A549 (cell line): ENCODE results near the gene H1-8.

Experiments used
- CTCF ChIP-seq: fragments of >200 bp; sonication (Bioruptor Twin); formaldehyde crosslinking; IDR thresholded peaks from 3 replicates; pipeline ENCODE4 v1.5.1; 2016
- MAFK ChIP-seq: fragments of 450-650 bp; IDR thresholded peaks from 2 replicates; pipeline ENCODE4 v1.6.1; 2014; ENCODE audit not compliant: partially characterized antibody
- MAX ChIP-seq: IDR thresholded peaks from 2 replicates; pipeline ENCODE4 v1.6.1; 2012
- PBX3 ChIP-seq: IDR thresholded peaks from 2 replicates; pipeline ENCODE4 v1.6.1; 2012
- POLR2A ChIP-seq: IDR thresholded peaks from 2 replicates; pipeline ENCODE4 v1.6.1; 2012; ENCODE audit warnings: mild to moderate bottlenecking, low read length
- RFX5 ChIP-seq: fragments of 450-650 bp; IDR thresholded peaks from 2 replicates; pipeline ENCODE4 v1.7.1; 2014; ENCODE audit warnings: antibody characterized with exemption, mild to moderate bottlenecking, moderate library complexity

- TF ChIP-seq MAX (no peak), RFX5 (no peak), POLR2A (no peak), PBX3 (no peak), MAFK (no peak), CTCF (no peak)
Observed at GRCh38 chr3:129553719-129554118, 10.7 kb downstream of the H1-8 start.
